Gastrocnemius medialis (tissue), 4 donors: ENCODE measurements around the gene COL23A1.

Experiments
- POLR2A ChIP-seq, 2 donors: fragments of 450-650 bp; IDR thresholded peaks; one replicate each; pipeline ENCODE4 v1.6.1; 2017; ENCODE audit warnings: antibody characterized with exemption in 2 of 2, mild to moderate bottlenecking in 2 of 2, moderate library complexity in 2 of 2
- TF ChIP-seq, protein P1 (sequence below), 5 experiments: fragments of 450-650 bp in 3 of 5; fragments of 200-600 bp in 2 of 5; sonication (generic) in 2 of 5; IDR thresholded peaks in 4 of 5; conservative IDR thresholded peaks in 1 of 5; 1 replicate in 4 of 5; 2 replicates in 1 of 5; pipeline ENCODE4 v1.5.1; 2016 to 2019; ENCODE audit warnings: antibody characterized with exemption in 5 of 5, mild to moderate bottlenecking in 3 of 5, moderate library complexity in 3 of 5

GRCh38 chr5:178495706-178496105, 94.5 kb downstream of the COL23A1 start:
- TF ChIP-seq, protein P1, sequence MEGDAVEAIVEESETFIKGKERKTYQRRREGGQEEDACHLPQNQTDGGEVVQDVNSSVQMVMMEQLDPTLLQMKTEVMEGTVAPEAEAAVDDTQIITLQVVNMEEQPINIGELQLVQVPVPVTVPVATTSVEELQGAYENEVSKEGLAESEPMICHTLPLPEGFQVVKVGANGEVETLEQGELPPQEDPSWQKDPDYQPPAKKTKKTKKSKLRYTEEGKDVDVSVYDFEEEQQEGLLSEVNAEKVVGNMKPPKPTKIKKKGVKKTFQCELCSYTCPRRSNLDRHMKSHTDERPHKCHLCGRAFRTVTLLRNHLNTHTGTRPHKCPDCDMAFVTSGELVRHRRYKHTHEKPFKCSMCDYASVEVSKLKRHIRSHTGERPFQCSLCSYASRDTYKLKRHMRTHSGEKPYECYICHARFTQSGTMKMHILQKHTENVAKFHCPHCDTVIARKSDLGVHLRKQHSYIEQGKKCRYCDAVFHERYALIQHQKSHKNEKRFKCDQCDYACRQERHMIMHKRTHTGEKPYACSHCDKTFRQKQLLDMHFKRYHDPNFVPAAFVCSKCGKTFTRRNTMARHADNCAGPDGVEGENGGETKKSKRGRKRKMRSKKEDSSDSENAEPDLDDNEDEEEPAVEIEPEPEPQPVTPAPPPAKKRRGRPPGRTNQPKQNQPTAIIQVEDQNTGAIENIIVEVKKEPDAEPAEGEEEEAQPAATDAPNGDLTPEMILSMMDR (IDR thresholded peaks at IDR 0.05 in 4 of 5, conservative IDR thresholded peaks at IDR 0.05 in 1 of 5), result no peak
- no peak for TF ChIP-seq POLR2A (IDR thresholded peaks at IDR 0.05)
